GM23248 (cell line): ENCODE measurements around the gene TAP1. TPM values are rescaled to one million over a fixed set of nuclear protein-coding genes. Genes with fewer than 3 reads are reported as not detected.

Experiments
- DNase-seq: peaks from one replicate; pipeline ENCODE4 v3.0.0-alpha.2; 2015
- H2AFZ ChIP-seq: fragments of 200-600 bp; sonication (generic); 2 replicates; pipeline ENCODE4 v1.6.1; 2016; ENCODE audit warnings: antibody characterized with exemption
- H3F3A ChIP-seq: fragments of 200-600 bp; sonication (generic); 2 replicates; pipeline ENCODE4 v1.6.1; 2016; ENCODE audit warnings: mild to moderate bottlenecking, antibody characterized with exemption, mixed run types; ENCODE audit not compliant: insufficient read depth
- H3K27ac ChIP-seq: fragments of 200-600 bp; sonication (generic); 2 replicates; pipeline ENCODE4 v1.5.1; 2016; ENCODE audit warnings: mild to moderate bottlenecking
- H3K27me3 ChIP-seq: fragments of 200-600 bp; sonication (generic); replicated peaks from 2 replicates; pipeline ENCODE4 v1.6.1; 2016; ENCODE audit warnings: mild to moderate bottlenecking; ENCODE audit not compliant: insufficient read depth
- H3K36me3 ChIP-seq: fragments of 200-600 bp; sonication (generic); 2 replicates; pipeline ENCODE4 v1.6.1; 2016; ENCODE audit warnings: low read depth, mild to moderate bottlenecking
- H3K4me1 ChIP-seq: fragments of 200-600 bp; sonication (generic); 2 replicates; pipeline ENCODE4 v1.6.1; 2016; ENCODE audit warnings: mild to moderate bottlenecking; ENCODE audit not compliant: insufficient read depth
- H3K4me2 ChIP-seq: fragments of 200-600 bp; sonication (generic); one replicate; pipeline ENCODE4 v1.6.1; 2016; ENCODE audit warnings: mild to moderate bottlenecking; ENCODE audit not compliant: unreplicated experiment
- H3K4me3 ChIP-seq: fragments of 200-600 bp; sonication (generic); 2 replicates; pipeline ENCODE4 v1.5.1; 2016; ENCODE audit warnings: mild to moderate bottlenecking
- H3K79me2 ChIP-seq: fragments of 200-600 bp; sonication (generic); 2 replicates; pipeline ENCODE4 v1.6.1; 2016; ENCODE audit warnings: mild to moderate bottlenecking; ENCODE audit not compliant: insufficient read depth
- H3K9ac ChIP-seq: fragments of 200-600 bp; sonication (generic); 2 replicates; pipeline ENCODE4 v1.6.1; 2016; ENCODE audit warnings: mild to moderate bottlenecking
- H3K9me2 ChIP-seq: fragments of 200-600 bp; sonication (generic); 2 replicates; pipeline ENCODE4 v1.6.1; 2016; ENCODE audit warnings: mixed run types, mild to moderate bottlenecking, moderate library complexity; ENCODE audit not compliant: insufficient read depth
- H3K9me3 ChIP-seq: fragments of 200-600 bp; sonication (generic); one replicate; pipeline ENCODE4 v1.6.1; 2017; ENCODE audit warnings: low read depth
- H4K20me1 ChIP-seq: fragments of 200-600 bp; sonication (generic); 2 replicates; pipeline ENCODE4 v1.6.0; 2016; ENCODE audit not compliant: insufficient read depth
- EZH2 ChIP-seq: fragments of 200-600 bp; sonication (generic); IDR thresholded peaks from 2 replicates; pipeline ENCODE4 v1.6.1; 2018; ENCODE audit warnings: antibody characterized with exemption, mild to moderate bottlenecking; ENCODE audit not compliant: insufficient read depth, poor library complexity, severe bottlenecking
- EZH2phosphoT487 ChIP-seq: fragments of 200-600 bp; sonication (generic); IDR thresholded peaks from 2 replicates; pipeline ENCODE4 v1.6.1; 2018; ENCODE audit warnings: antibody characterized with exemption, moderate library complexity, mild to moderate bottlenecking, low read depth; ENCODE audit not compliant: insufficient read depth
- WGBS, 2 experiments: methylation state at CpG; one replicate each; pipeline ENCODE4 v1.1.6; 2015 to 2017; ENCODE audit warnings: low lambda C conversion rate in 2 of 2, low coverage in 1 of 2; ENCODE audit errors: missing lambda C conversion rate in 2 of 2; 5-methylcytosine and 5-hydroxymethylcytosine counted together
- in situ Hi-C: fragments of 300-500 bp; cut with MboI; formaldehyde crosslinking; loops from 2 replicates; pipeline ENCODE4 v1.15.0; 2020
- polyA plus RNA-seq: library from polyadenylated mRNA; unstranded; fragments of >200 nt; fragmentation: Nextera tagmentation; extraction: Ambion mirVana; gene quantifications from 2 replicates; pipeline ENCODE4 v1.2.1, GENCODE V29; 2016
- total RNA-seq: library from RNA; depleted of rRNA; stranded (reverse); fragments of >200 nt; shearing (Covaris generic); gene quantifications from 2 replicates; pipeline ENCODE4 v1.2.3, GENCODE V29; 2014

The TAP1 gene
- total and polyA plus RNA-seq, 2 experiments from 2014 or later, result 27.5 to 29.8 TPM

GRCh38 chr6:32852844-32853540 lies 512 bp downstream of the TAP1 start:
- 1 to 2% methylated on average over 29 to 38 of the region's 41 CpGs for WGBS, 2 experiments
- H4K20me1 ChIP-seq, result no peaks in the 10 kb centered on the region
- no peak for TF ChIP-seq EZH2
- TF ChIP-seq EZH2phosphoT487, result no peak

GRCh38 chr6:32852018-32852843 lies 1.3 kb downstream of the TAP1 start:
- Histone ChIP-seq H3K4me1 (peaks cover 5% of the 10 kb centered on the region; the same call in 1 of the 2 replicates), H3K9ac (peak overlapping the region; percentile 80), H3K27me3 (no peaks in the 10 kb centered on the region), H2AFZ (peak overlapping the region; percentile 97), H3F3A (peaks cover 16% of the 10 kb centered on the region), H3K4me2 (peak overlapping the region; percentile 89), H3K79me2 (peaks cover 18% of the 10 kb centered on the region; the same call in 1 of the 2 replicates), H3K9me2 (no peaks in the 10 kb centered on the region), H4K20me1 (no peaks in the 10 kb centered on the region), H3K36me3 (peaks cover 8% of the 10 kb centered on the region; the same call in 1 of the 2 replicates), H3K9me3 (no peaks in the 10 kb centered on the region), H3K4me3 (peak overlapping the region; percentile 97), H3K27ac (peak overlapping the region; percentile 89)
- in situ Hi-C loops, result no loop called here
- WGBS, 2 experiments, result 50 to 53% methylated on average over 23 of the region's 23 CpGs
- TF ChIP-seq EZH2phosphoT487, result no peak
- no peak for TF ChIP-seq EZH2
- DNase-seq, result peak; percentile 59

More at GRCh38 chr6:32852844-32853540, 512 bp downstream of the TAP1 start:
- H3K27ac ChIP-seq, result peak overlapping the region; percentile 89
- H3K9ac ChIP-seq, result peak overlapping the region; percentile 80
- peaks cover 18% of the 10 kb centered on the region; the same call in 1 of the 2 replicates for H3K79me2 ChIP-seq
- in situ Hi-C loops, result no loop called here
- H3K27me3 ChIP-seq, result no peaks in the 10 kb centered on the region
- H3K4me1 ChIP-seq, result peaks cover 5% of the 10 kb centered on the region; the same call in 1 of the 2 replicates
- H3K9me3 ChIP-seq, result no peaks in the 10 kb centered on the region
- peak overlapping the region; percentile 97 for H3K4me3 ChIP-seq
- H3F3A ChIP-seq, result peaks cover 16% of the 10 kb centered on the region
- H2AFZ ChIP-seq, result peak overlapping the region; percentile 97
- DNase-seq, result peak; percentile 67
- H3K9me2 ChIP-seq, result no peaks in the 10 kb centered on the region
- H3K4me2 ChIP-seq, result peak overlapping the region; percentile 89
- peaks cover 4% of the 10 kb centered on the region; the same call in 1 of the 2 replicates for H3K36me3 ChIP-seq

GRCh38 chr6:32851025-32851424 lies 2.5 kb downstream of the TAP1 start:
- H3K36me3 ChIP-seq, result peaks cover 13% of the 10 kb centered on the region; the same call in 1 of the 2 replicates
- H3K9ac ChIP-seq, result no peak overlapping the region
- no peak for DNase-seq
- H3K4me3 ChIP-seq, result no peak overlapping the region
- in situ Hi-C loops, result no loop called here
- WGBS, 2 experiments, result 92 to 93% methylated on average over 4 of the region's 4 CpGs
- no peak overlapping the region for H2AFZ ChIP-seq
- no peaks in the 10 kb centered on the region for H3K9me3 ChIP-seq
- no peaks in the 10 kb centered on the region for H3K9me2 ChIP-seq
- TF ChIP-seq EZH2phosphoT487, result no peak
- no peak for TF ChIP-seq EZH2
- H3K4me1 ChIP-seq, result peaks cover 5% of the 10 kb centered on the region; the same call in 1 of the 2 replicates
- H3F3A ChIP-seq, result peaks cover 16% of the 10 kb centered on the region
- H3K79me2 ChIP-seq, result peaks cover 18% of the 10 kb centered on the region; the same call in 1 of the 2 replicates
- no peaks in the 10 kb centered on the region for H4K20me1 ChIP-seq
- no peak overlapping the region for H3K27ac ChIP-seq
- no peaks in the 10 kb centered on the region for H3K27me3 ChIP-seq
- H3K4me2 ChIP-seq, result no peak overlapping the region

GRCh38 chr6:32849126-32849525 lies 4.4 kb downstream of the TAP1 start:
- H3K9ac ChIP-seq, result no peak overlapping the region
- no peak overlapping the region for H3K4me3 ChIP-seq
- no peak overlapping the region for H3K4me2 ChIP-seq
- H3K36me3 ChIP-seq, result peaks cover 13% of the 10 kb centered on the region; the same call in 1 of the 2 replicates
- in situ Hi-C loops, result no loop called here
- WGBS, 2 experiments, result 90% methylated on average over 6 of the region's 6 CpGs
- H3K27me3 ChIP-seq, result no peaks in the 10 kb centered on the region
- H3K79me2 ChIP-seq, result peaks cover 18% of the 10 kb centered on the region; the same call in 1 of the 2 replicates
- H3K4me1 ChIP-seq, result peaks cover 5% of the 10 kb centered on the region; the same call in 1 of the 2 replicates
- H2AFZ ChIP-seq, result no peak overlapping the region
- no peaks in the 10 kb centered on the region for H3K9me2 ChIP-seq
- DNase-seq, result no peak
- H3K27ac ChIP-seq, result no peak overlapping the region
- H3F3A ChIP-seq, result peaks cover 16% of the 10 kb centered on the region
- no peak for TF ChIP-seq EZH2phosphoT487
- TF ChIP-seq EZH2, result no peak
- no peaks in the 10 kb centered on the region for H4K20me1 ChIP-seq
- H3K9me3 ChIP-seq, result no peaks in the 10 kb centered on the region
